HepG2 (cell line): ENCODE data around the gene CTDSP1. TPM values are rescaled to one million over a fixed set of nuclear protein-coding genes. Genes with fewer than 3 reads are reported as not detected.
A peak's percentile ranks its signal among the peaks of the same experiment; 100 is the strongest.

Experiments used
- BRD4 ChIP-seq: sonication (generic); formaldehyde crosslinking; IDR thresholded peaks from 2 replicates; pipeline ENCODE4 v1.4.0; 2020; ENCODE audit warnings: missing genetic modification reagents
- CAMTA2 ChIP-seq: sonication (generic); formaldehyde crosslinking; IDR thresholded peaks from 2 replicates; pipeline ENCODE4 v1.4.0; 2020; ENCODE audit warnings: mild to moderate bottlenecking, missing genetic modification reagents, borderline replicate concordance
- CHD2 ChIP-seq: IDR thresholded peaks from 2 replicates; pipeline ENCODE4 v1.6.1; 2011; ENCODE audit warnings: low read depth, low read length, improper control_type of control experiment
- FLYWCH1 ChIP-seq: sonication (generic); formaldehyde crosslinking; IDR thresholded peaks from 2 replicates; pipeline ENCODE4 v1.8.1; 2023; ENCODE audit warnings: mild to moderate bottlenecking, missing genetic modification reagents
- FOXA1 ChIP-seq, 2 experiments: fragments of 450-650 bp in 1 of 2; sonication (generic) in 1 of 2; formaldehyde crosslinking in 1 of 2; IDR thresholded peaks; 2 replicates each; pipeline versions ENCODE4 v1.4.0 to v1.6.1; 2016 to 2020; ENCODE audit warnings: missing genetic modification reagents in 1 of 2
- GABPA ChIP-seq, 2 experiments: IDR thresholded peaks; 2 replicates each; pipeline ENCODE4 v1.6.1; 2011 to 2016; ENCODE audit warnings: low read depth in 2 of 2, low read length in 1 of 2, missing biosample characterization in 1 of 2, missing genetic modification characterization in 1 of 2
- NRL ChIP-seq: sonication (generic); formaldehyde crosslinking; IDR thresholded peaks from 2 replicates; pipeline ENCODE4 v1.5.0; 2020; ENCODE audit warnings: missing genetic modification reagents, mild to moderate bottlenecking, moderate library complexity, borderline replicate concordance
- REL ChIP-seq: sonication (generic); formaldehyde crosslinking; conservative IDR thresholded peaks from 2 replicates; pipeline ENCODE4 v1.8.0; 2022; ENCODE audit warnings: mild to moderate bottlenecking, missing genetic modification reagents, moderate library complexity
- ZFP82 ChIP-seq: sonication (generic); formaldehyde crosslinking; IDR thresholded peaks from 2 replicates; pipeline ENCODE4 v1.5.1; 2020; ENCODE audit warnings: mild to moderate bottlenecking, missing genetic modification reagents, borderline replicate concordance
- ZNF335 ChIP-seq: sonication (generic); formaldehyde crosslinking; IDR thresholded peaks from 2 replicates; pipeline ENCODE4 v1.4.0; 2020; ENCODE audit warnings: missing genetic modification reagents
- ZNF546 ChIP-seq: sonication (generic); formaldehyde crosslinking; conservative IDR thresholded peaks from 2 replicates; pipeline ENCODE4 v1.8.1; 2023; ENCODE audit warnings: mild to moderate bottlenecking, missing genetic modification reagents
- ZNF556 ChIP-seq: sonication (generic); formaldehyde crosslinking; IDR thresholded peaks from 2 replicates; pipeline ENCODE4 v1.4.0; 2020; ENCODE audit warnings: mild to moderate bottlenecking, missing genetic modification reagents, borderline replicate concordance
- ZNF598 ChIP-seq: sonication (generic); formaldehyde crosslinking; IDR thresholded peaks from 2 replicates; pipeline ENCODE4 v1.5.1; 2020; ENCODE audit warnings: mild to moderate bottlenecking, missing genetic modification reagents, borderline replicate concordance
- ZNF777 ChIP-seq: sonication (generic); formaldehyde crosslinking; IDR thresholded peaks from 2 replicates; pipeline ENCODE4 v1.4.0; 2020; ENCODE audit warnings: missing genetic modification reagents
- polyA plus RNA-seq, 8 experiments: library from polyadenylated mRNA; depleted of rRNA in 3 of 8; stranded (reverse) in 7 of 8; unstranded in 1 of 8; fragments of >200 nt; fragmentation: Illumina TruSeq in 4 of 8; extraction: Trizol in 4 of 8; gene quantifications; 2 replicates each; pipeline versions ENCODE4 v1.2.1 to v1.2.3, GENCODE V29; 2011 to 2016; ENCODE audit warnings: low read depth in 4 of 8, missing spikeins in 1 of 8, mixed read lengths in 1 of 8; ENCODE audit not compliant: insufficient read depth in 1 of 8
- total RNA-seq, 5 experiments: library from RNA; depleted of rRNA; stranded (reverse); fragments of >200 nt; fragmentation: Illumina TruSeq; extraction: Trizol; gene quantifications; 2 replicates each; pipeline ENCODE4 v1.2.3, GENCODE V29; 2016; ENCODE audit warnings: low read depth in 1 of 5
- TF ChIP-seq, protein P1 (sequence below): sonication (generic); formaldehyde crosslinking; IDR thresholded peaks from 2 replicates; pipeline ENCODE4 v1.5.1; 2020; ENCODE audit warnings: missing genetic modification reagents, mild to moderate bottlenecking, borderline replicate concordance
- TF ChIP-seq, protein P2 (sequence below): sonication (generic); formaldehyde crosslinking; IDR thresholded peaks from 2 replicates; pipeline ENCODE4 v1.8.0; 2022; ENCODE audit warnings: mild to moderate bottlenecking, missing genetic modification reagents, moderate library complexity
- TF ChIP-seq, protein P3 (sequence below): sonication (generic); formaldehyde crosslinking; IDR thresholded peaks from 2 replicates; pipeline ENCODE4 v1.5.0; 2020; ENCODE audit warnings: mild to moderate bottlenecking, missing genetic modification reagents
- TF ChIP-seq, protein P4 (sequence below): IDR thresholded peaks from 2 replicates; pipeline ENCODE4 v1.6.1; 2016
- TF ChIP-seq, protein P5 (sequence below): IDR thresholded peaks from 2 replicates; pipeline ENCODE4 v1.6.1; 2016; ENCODE audit warnings: control low read depth
- TF ChIP-seq, protein P6 (sequence below): IDR thresholded peaks from 2 replicates; pipeline ENCODE4 v1.6.1; 2016; ENCODE audit warnings: missing compliant biosample characterization, missing genetic modification reagents, borderline replicate concordance

CTDSP1 gene
- total and polyA plus RNA-seq, 2 of the 13 experiments (the other 11 are each of a cell fraction or from before 2014, with no cell fraction given), result 91.0 to 268 TPM

DNA sequence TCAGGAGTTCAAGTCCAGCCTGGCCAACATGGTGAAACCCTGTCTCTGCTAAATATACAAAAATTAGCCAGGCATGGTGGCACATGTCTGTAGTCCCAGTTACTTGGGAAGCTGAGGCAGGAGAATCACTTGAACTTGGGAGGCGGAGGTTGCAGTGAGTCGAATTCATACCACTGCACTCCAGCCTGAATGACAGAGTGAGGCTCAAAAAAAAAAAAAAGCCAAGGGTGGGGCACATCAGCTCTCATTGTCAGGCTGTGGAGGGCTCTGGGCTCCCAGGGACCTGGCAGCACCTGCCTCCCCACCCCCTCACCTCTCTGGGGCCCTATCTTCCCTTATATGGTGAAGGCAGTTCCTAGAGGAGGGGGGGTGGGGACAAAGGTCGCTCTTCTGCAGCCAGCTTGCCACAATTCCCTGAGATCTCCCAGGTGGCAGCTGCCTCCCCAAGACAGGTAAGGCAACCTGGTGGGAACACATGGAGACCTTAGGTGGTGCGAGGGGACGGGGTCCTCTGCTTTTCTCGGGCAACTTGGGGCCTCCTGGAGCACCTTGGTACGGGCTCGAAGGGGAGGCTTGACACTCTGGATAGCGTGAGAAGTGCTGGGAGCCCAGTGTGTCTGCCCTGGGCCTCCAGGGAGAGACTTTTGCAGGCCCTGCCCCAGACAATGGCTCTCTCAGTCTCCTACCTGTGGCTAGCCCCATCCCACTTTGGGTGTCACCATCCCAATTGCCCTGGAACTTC is 19.2 kb downstream of the CTDSP1 start, which contains the start of gene VIL1 (continued):
- TF ChIP-seq, protein P1, sequence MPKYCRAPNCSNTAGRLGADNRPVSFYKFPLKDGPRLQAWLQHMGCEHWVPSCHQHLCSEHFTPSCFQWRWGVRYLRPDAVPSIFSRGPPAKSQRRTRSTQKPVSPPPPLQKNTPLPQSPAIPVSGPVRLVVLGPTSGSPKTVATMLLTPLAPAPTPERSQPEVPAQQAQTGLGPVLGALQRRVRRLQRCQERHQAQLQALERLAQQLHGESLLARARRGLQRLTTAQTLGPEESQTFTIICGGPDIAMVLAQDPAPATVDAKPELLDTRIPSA (CRISPR knock-in tag), result no peak
- 0 out of 2 replicates have a peak, but pooled peaks have one; percentile 15 for TF ChIP-seq ZNF546 (CRISPR knock-in tag)
- TF ChIP-seq, protein P2, sequence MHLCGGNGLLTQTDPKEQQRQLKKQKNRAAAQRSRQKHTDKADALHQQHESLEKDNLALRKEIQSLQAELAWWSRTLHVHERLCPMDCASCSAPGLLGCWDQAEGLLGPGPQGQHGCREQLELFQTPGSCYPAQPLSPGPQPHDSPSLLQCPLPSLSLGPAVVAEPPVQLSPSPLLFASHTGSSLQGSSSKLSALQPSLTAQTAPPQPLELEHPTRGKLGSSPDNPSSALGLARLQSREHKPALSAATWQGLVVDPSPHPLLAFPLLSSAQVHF (CRISPR knock-in tag), result no peak
- TF ChIP-seq CHD2, result 0 out of 2 replicates have a peak, but pooled peaks have one; percentile 51
- TF ChIP-seq, protein P3, sequence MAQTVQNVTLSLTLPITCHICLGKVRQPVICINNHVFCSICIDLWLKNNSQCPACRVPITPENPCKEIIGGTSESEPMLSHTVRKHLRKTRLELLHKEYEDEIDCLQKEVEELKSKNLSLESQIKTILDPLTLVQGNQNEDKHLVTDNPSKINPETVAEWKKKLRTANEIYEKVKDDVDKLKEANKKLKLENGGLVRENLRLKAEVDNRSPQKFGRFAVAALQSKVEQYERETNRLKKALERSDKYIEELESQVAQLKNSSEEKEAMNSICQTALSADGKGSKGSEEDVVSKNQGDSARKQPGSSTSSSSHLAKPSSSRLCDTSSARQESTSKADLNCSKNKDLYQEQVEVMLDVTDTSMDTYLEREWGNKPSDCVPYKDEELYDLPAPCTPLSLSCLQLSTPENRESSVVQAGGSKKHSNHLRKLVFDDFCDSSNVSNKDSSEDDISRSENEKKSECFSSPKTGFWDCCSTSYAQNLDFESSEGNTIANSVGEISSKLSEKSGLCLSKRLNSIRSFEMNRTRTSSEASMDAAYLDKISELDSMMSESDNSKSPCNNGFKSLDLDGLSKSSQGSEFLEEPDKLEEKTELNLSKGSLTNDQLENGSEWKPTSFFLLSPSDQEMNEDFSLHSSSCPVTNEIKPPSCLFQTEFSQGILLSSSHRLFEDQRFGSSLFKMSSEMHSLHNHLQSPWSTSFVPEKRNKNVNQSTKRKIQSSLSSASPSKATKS (CRISPR knock-in tag), result no peak
- TF ChIP-seq ZNF335 (CRISPR knock-in tag), result peak; percentile 72; the same call in 1 of the 2 replicates
- peak; percentile 15; the same call in 1 of the 2 replicates for TF ChIP-seq ZNF777 (CRISPR knock-in tag)
- TF ChIP-seq CAMTA2 (CRISPR knock-in tag), result peak; percentile 51; the same call in 1 of the 2 replicates
- TF ChIP-seq GABPA (IDR thresholded peaks at IDR 0.05; ENCODE audit: low read depth, low read length), result no peak
- no peak for TF ChIP-seq GABPA (CRISPR knock-in tag; IDR thresholded peaks at IDR 0.05; ENCODE audit: low read depth)
- TF ChIP-seq REL (CRISPR knock-in tag), result no peak
- TF ChIP-seq, protein P4, sequence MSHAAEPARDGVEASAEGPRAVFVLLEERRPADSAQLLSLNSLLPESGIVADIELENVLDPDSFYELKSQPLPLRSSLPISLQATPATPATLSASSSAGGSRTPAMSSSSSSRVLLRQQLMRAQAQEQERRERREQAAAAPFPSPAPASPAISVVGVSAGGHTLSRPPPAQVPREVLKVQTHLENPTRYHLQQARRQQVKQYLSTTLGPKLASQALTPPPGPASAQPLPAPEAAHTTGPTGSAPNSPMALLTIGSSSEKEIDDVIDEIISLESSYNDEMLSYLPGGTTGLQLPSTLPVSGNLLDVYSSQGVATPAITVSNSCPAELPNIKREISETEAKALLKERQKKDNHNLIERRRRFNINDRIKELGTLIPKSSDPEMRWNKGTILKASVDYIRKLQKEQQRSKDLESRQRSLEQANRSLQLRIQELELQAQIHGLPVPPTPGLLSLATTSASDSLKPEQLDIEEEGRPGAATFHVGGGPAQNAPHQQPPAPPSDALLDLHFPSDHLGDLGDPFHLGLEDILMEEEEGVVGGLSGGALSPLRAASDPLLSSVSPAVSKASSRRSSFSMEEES, result peak; percentile 76
- TF ChIP-seq, protein P5, sequence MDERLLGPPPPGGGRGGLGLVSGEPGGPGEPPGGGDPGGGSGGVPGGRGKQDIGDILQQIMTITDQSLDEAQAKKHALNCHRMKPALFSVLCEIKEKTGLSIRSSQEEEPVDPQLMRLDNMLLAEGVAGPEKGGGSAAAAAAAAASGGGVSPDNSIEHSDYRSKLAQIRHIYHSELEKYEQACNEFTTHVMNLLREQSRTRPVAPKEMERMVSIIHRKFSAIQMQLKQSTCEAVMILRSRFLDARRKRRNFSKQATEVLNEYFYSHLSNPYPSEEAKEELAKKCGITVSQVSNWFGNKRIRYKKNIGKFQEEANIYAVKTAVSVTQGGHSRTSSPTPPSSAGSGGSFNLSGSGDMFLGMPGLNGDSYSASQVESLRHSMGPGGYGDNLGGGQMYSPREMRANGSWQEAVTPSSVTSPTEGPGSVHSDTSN (CRISPR knock-in tag), result no peak; the same call in 1 of the 2 replicates
- no peak for TF ChIP-seq NRL (CRISPR knock-in tag)
- TF ChIP-seq ZNF598 (CRISPR knock-in tag), result peak; percentile 74; the same call in 1 of the 2 replicates
- TF ChIP-seq ZFP82 (CRISPR knock-in tag), result no peak
- TF ChIP-seq, protein P6, sequence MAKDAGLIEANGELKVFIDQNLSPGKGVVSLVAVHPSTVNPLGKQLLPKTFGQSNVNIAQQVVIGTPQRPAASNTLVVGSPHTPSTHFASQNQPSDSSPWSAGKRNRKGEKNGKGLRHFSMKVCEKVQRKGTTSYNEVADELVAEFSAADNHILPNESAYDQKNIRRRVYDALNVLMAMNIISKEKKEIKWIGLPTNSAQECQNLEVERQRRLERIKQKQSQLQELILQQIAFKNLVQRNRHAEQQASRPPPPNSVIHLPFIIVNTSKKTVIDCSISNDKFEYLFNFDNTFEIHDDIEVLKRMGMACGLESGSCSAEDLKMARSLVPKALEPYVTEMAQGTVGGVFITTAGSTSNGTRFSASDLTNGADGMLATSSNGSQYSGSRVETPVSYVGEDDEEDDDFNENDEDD (CRISPR knock-in tag), result no peak; the same call in 1 of the 2 replicates
- no peak; the same call in 1 of the 2 replicates for TF ChIP-seq FLYWCH1
- no peak for TF ChIP-seq FOXA1 (IDR thresholded peaks at IDR 0.05)
- no peak for TF ChIP-seq FOXA1 (CRISPR knock-in tag; IDR thresholded peaks at IDR 0.05)
- TF ChIP-seq BRD4 (CRISPR knock-in tag), result peak; percentile 24
- TF ChIP-seq ZNF556, result 0 out of 2 replicates have a peak, but pooled peaks have one; percentile 51
